HG03280 (cell line): ENCODE data around the gene ZNF445.
"Not testable (repeated sequence)": the region's sequence is repeated elsewhere in the genome, so short reads cannot be mapped to it uniquely, and the experiment has no call there.

ENCODE experiments used
- ATAC-seq: cut with Tn5 transposase; IDR thresholded peaks from one replicate; pipeline ENCODE4 v1.9.1; 2021; ENCODE audit warnings: mild to moderate bottlenecking, moderate library complexity; ENCODE audit not compliant: unreplicated experiment

ZNF445 gene

GRCh38 chr3:44476963-44477311 is 533 bp downstream of the ZNF445 start:
- no peak for ATAC-seq

- ATAC-seq, result no peak
Measured at GRCh38 chr3:44476181-44476611, 1.3 kb downstream of the ZNF445 start.

GRCh38 chr3:44474886-44475285 is 2.6 kb downstream of the ZNF445 start:
- ATAC-seq, result not testable (repeated sequence)

GRCh38 chr3:44470430-44470829 is 7.0 kb downstream of the ZNF445 start:
- no peak for ATAC-seq

GRCh38 chr3:44469914-44470313 is 7.6 kb downstream of the ZNF445 start:
- ATAC-seq, result no peak

- ATAC-seq, result no peak
Measured at GRCh38 chr3:44468572-44469520, 8.6 kb downstream of the ZNF445 start.

- not testable (repeated sequence) for ATAC-seq
Measured at GRCh38 chr3:44468099-44468537, 9.4 kb downstream of the ZNF445 start.

GRCh38 chr3:44467241-44467640 is 10.2 kb downstream of the ZNF445 start:
- no peak for ATAC-seq

- ATAC-seq, result not testable (repeated sequence)
Measured at GRCh38 chr3:44464920-44465319, 12.6 kb downstream of the ZNF445 start.

GRCh38 chr3:44464509-44464908 is 13.0 kb downstream of the ZNF445 start:
- no peak for ATAC-seq

- ATAC-seq, result not testable (repeated sequence)
Measured at GRCh38 chr3:44460050-44460449, 17.4 kb downstream of the ZNF445 start.

GRCh38 chr3:44455318-44455717 is 22.2 kb downstream of the ZNF445 start:
- ATAC-seq, result no peak

GRCh38 chr3:44454258-44454657 is 23.2 kb downstream of the ZNF445 start:
- ATAC-seq, result no peak

GRCh38 chr3:44451441-44451840 is 26.0 kb downstream of the ZNF445 start:
- no peak for ATAC-seq

- ATAC-seq, result no peak
Measured at GRCh38 chr3:44446929-44447328, 30.5 kb downstream of the ZNF445 start.

- ATAC-seq, result no peak
Measured at GRCh38 chr3:44445786-44446185, 31.7 kb downstream of the ZNF445 start.

- no peak for ATAC-seq
Measured at GRCh38 chr3:44444896-44445691, 32.4 kb downstream of the ZNF445 start.

- no peak for ATAC-seq
Measured at GRCh38 chr3:44444437-44444836, 33.0 kb downstream of the ZNF445 start.

GRCh38 chr3:44442596-44443309 is 34.7 kb downstream of the ZNF445 start:
- ATAC-seq, result no peak

GRCh38 chr3:44439499-44440295 is 37.8 kb downstream of the ZNF445 start:
- peak; percentile 93 for ATAC-seq
